Measurements from ENCODE around the gene OSBP2. TPM values are rescaled to one million over a fixed set of nuclear protein-coding genes. Genes with fewer than 3 reads are reported as not detected.

The OSBP2 gene
- total RNA-seq, 4 donors from 2014 or later, result 3.3 to 7.7 (median 4.6) TPM; not detected in 1

- Histone ChIP-seq H3K27me3 (no peaks in the 10 kb centered on the region), H3K27ac (no peak overlapping the region)
- no peak for DNase-seq
These were observed 178.5 kb downstream of the OSBP2 start for GRCh38 chr22:30873086-30873650.

GRCh38 chr22:30873661-30874060, 179.0 kb downstream of the OSBP2 start:
- H3K27ac ChIP-seq, result no peak overlapping the region
- no peaks in the 10 kb centered on the region for H3K4me1 ChIP-seq
- no peaks in the 10 kb centered on the region for H3K36me3 ChIP-seq
- no peaks in the 10 kb centered on the region for H3K27me3 ChIP-seq
- H3K4me3 ChIP-seq, result no peak overlapping the region
- TF ChIP-seq POLR2A (IDR thresholded peaks at IDR 0.05), result no peak
- TF ChIP-seq CTCF (IDR thresholded peaks at IDR 0.05), result no peak
- no peaks in the 10 kb centered on the region for H3K9me3 ChIP-seq
- no peak for DNase-seq
- intact Hi-C loops (cut with DNase I; ENCODE audit: low total_unique reads), result no loop called here

More at GRCh38 chr22:30873086-30873650, 178.5 kb downstream of the OSBP2 start:
- TF ChIP-seq POLR2A (IDR thresholded peaks at IDR 0.05) (no peak), CTCF (IDR thresholded peaks at IDR 0.05) (no peak)
- intact Hi-C loops (cut with DNase I; ENCODE audit: low total_unique reads), result no loop called here
- Histone ChIP-seq H3K4me1 (no peaks in the 10 kb centered on the region), H3K9me3 (no peaks in the 10 kb centered on the region), H3K36me3 (no peaks in the 10 kb centered on the region), H3K4me3 (no peak overlapping the region)

GRCh38 chr22:30874431-30875370, 180.0 kb downstream of the OSBP2 start:
- Histone ChIP-seq H3K9me3 (no peaks in the 10 kb centered on the region), H3K27ac (no peak overlapping the region), H3K4me1 (no peaks in the 10 kb centered on the region), H3K36me3 (no peaks in the 10 kb centered on the region), H3K27me3 (no peaks in the 10 kb centered on the region), H3K4me3 (no peak overlapping the region)
- DNase-seq, result no peak
- no peak for TF ChIP-seq POLR2A (IDR thresholded peaks at IDR 0.05)
- TF ChIP-seq CTCF (IDR thresholded peaks at IDR 0.05), result no peak
- intact Hi-C loops (cut with DNase I; ENCODE audit: low total_unique reads), result no loop called here

- Histone ChIP-seq H3K4me1 (no peaks in the 10 kb centered on the region), H3K27me3 (no peaks in the 10 kb centered on the region), H3K4me3 (no peak overlapping the region), H3K36me3 (no peaks in the 10 kb centered on the region), H3K9me3 (no peaks in the 10 kb centered on the region), H3K27ac (no peak overlapping the region)
- no peak for DNase-seq
- intact Hi-C loops (cut with DNase I; ENCODE audit: low total_unique reads), result no loop called here
- TF ChIP-seq POLR2A (IDR thresholded peaks at IDR 0.05), result no peak
- TF ChIP-seq CTCF (IDR thresholded peaks at IDR 0.05), result no peak
These were observed 181.0 kb downstream of the OSBP2 start for GRCh38 chr22:30875481-30876215.
